ENCODE data around the gene SLCO3A1.
A peak's percentile ranks its signal among the peaks of the same experiment; 100 is the strongest.

SLCO3A1 gene

GRCh38 chr15:91853511-91853947 lies at the start of gene SLCO3A1:
Gene SLCO3A1, plus strand, starts transcription at chr15:91853708.
- DNase-seq (ENCODE audit: low read depth in 1 of 2, low spot score in 1 of 2) = peak; percentile 29 to 36

- no peak for DNase-seq (ENCODE audit: low read depth in 1 of 2, low spot score in 1 of 2)
These were observed 46.4 kb upstream of the SLCO3A1 start for GRCh38 chr15:91807122-91807521.

GRCh38 chr15:91813924-91814323 lies 39.6 kb upstream of the SLCO3A1 start:
- no peak for DNase-seq (ENCODE audit: low read depth in 1 of 2, low spot score in 1 of 2)

- no peak for DNase-seq (ENCODE audit: low read depth in 1 of 2, low spot score in 1 of 2)
These were observed 36.6 kb upstream of the SLCO3A1 start for GRCh38 chr15:91816942-91817341.

GRCh38 chr15:91821458-91821857 lies 32.0 kb upstream of the SLCO3A1 start:
- no peak for DNase-seq (ENCODE audit: low read depth in 1 of 2, low spot score in 1 of 2)

GRCh38 chr15:91824256-91824655 lies 29.3 kb upstream of the SLCO3A1 start:
- no peak for DNase-seq (ENCODE audit: low read depth in 1 of 2, low spot score in 1 of 2)

- no peak for DNase-seq (ENCODE audit: low read depth in 1 of 2, low spot score in 1 of 2)
These were observed 27.1 kb upstream of the SLCO3A1 start for GRCh38 chr15:91826443-91826842.

GRCh38 chr15:91833056-91833455 lies 20.5 kb upstream of the SLCO3A1 start:
- no peak for DNase-seq (ENCODE audit: low read depth in 1 of 2, low spot score in 1 of 2)

GRCh38 chr15:91839867-91840266 lies 13.6 kb upstream of the SLCO3A1 start:
- DNase-seq (ENCODE audit: low read depth in 1 of 2, low spot score in 1 of 2) = no peak

- no peak for DNase-seq (ENCODE audit: low read depth in 1 of 2, low spot score in 1 of 2)
These were observed 11.6 kb upstream of the SLCO3A1 start for GRCh38 chr15:91841861-91842260.

GRCh38 chr15:91844341-91844740 lies 9.2 kb upstream of the SLCO3A1 start:
- no peak for DNase-seq (ENCODE audit: low read depth in 1 of 2, low spot score in 1 of 2)

- no peak for DNase-seq (ENCODE audit: low read depth in 1 of 2, low spot score in 1 of 2)
These were observed 8.6 kb upstream of the SLCO3A1 start for GRCh38 chr15:91844928-91845327.

- no peak for DNase-seq (ENCODE audit: low read depth in 1 of 2, low spot score in 1 of 2)
These were observed 7.8 kb upstream of the SLCO3A1 start for GRCh38 chr15:91845720-91846119.

- DNase-seq (ENCODE audit: low read depth in 1 of 2, low spot score in 1 of 2) = no peak
These were observed 4.3 kb upstream of the SLCO3A1 start for GRCh38 chr15:91849180-91849579.

- no peak for DNase-seq (ENCODE audit: low read depth in 1 of 2, low spot score in 1 of 2)
These were observed 3.8 kb upstream of the SLCO3A1 start for GRCh38 chr15:91849749-91850161.

GRCh38 chr15:91852741-91853510 lies 582 bp upstream of the SLCO3A1 start:
- DNase-seq (ENCODE audit: low read depth in 1 of 2, low spot score in 1 of 2) = peak; percentile 44 to 53

GRCh38 chr15:91853948-91854638 lies 585 bp downstream of the SLCO3A1 start:
- no peak for DNase-seq (ENCODE audit: low read depth in 1 of 2, low spot score in 1 of 2)

- DNase-seq (ENCODE audit: low read depth in 1 of 2, low spot score in 1 of 2) = peak in 1 of 2 donors; percentile 21
These were observed 1.1 kb downstream of the SLCO3A1 start for GRCh38 chr15:91854639-91854990.

- DNase-seq (ENCODE audit: low read depth in 1 of 2, low spot score in 1 of 2) = no peak
These were observed 1.7 kb downstream of the SLCO3A1 start for GRCh38 chr15:91855241-91855640.

GRCh38 chr15:91855684-91856489 lies 2.4 kb downstream of the SLCO3A1 start:
- no peak for DNase-seq (ENCODE audit: low read depth in 1 of 2, low spot score in 1 of 2)

GRCh38 chr15:91857224-91857585 lies 3.7 kb downstream of the SLCO3A1 start:
- no peak for DNase-seq (ENCODE audit: low read depth in 1 of 2, low spot score in 1 of 2)

GRCh38 chr15:91857772-91858171 lies 4.3 kb downstream of the SLCO3A1 start:
- DNase-seq (ENCODE audit: low read depth in 1 of 2, low spot score in 1 of 2) = peak in 1 of 2 donors; percentile 48
